Cardiac fibroblast (primary cell): ENCODE data around the gene CFAP99.

Experiments used
- DNase-seq, 2 donors: peaks; one replicate each; pipeline versions ENCODE4 v3.0.0 to v3.0.0-alpha.2; 2010; ENCODE audit warnings: low read depth in 2 of 2
- H3K4me3 ChIP-seq, 2 donors: replicated peaks in 1 of 2; 1 replicate in 1 of 2; 2 replicates in 1 of 2; pipeline ENCODE4 v1.5.1; 2011; ENCODE audit warnings: low read depth in 2 of 2, low read length in 2 of 2, mild to moderate bottlenecking in 2 of 2, moderate library complexity in 1 of 2
- TF ChIP-seq, protein P1 (sequence below): IDR thresholded peaks from one replicate; pipeline ENCODE4 v1.5.1; 2011; ENCODE audit warnings: low read depth, mild to moderate bottlenecking, low read length, inconsistent platforms

CFAP99 gene

DNA sequence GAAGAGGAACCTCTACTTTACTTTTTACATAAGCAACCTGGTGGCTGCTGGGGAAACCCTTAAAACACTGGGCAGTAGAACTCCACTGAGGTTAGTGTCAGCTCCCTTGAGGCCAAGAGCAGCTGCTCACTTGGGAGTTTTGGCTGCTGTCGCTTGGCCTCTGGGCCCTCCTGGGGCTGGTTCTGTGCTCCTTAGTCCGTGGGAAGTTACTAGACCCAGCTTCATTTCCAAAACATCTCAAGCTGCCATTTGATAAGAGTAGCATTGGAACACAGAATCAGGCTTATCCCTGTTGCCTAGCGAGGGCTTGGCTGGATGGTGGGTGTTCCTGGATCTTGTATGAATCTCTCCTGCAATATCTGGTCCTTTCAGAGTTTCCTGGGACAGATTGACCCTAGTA is 76.2 kb downstream of the CFAP99 start:
- TF ChIP-seq, protein P1, sequence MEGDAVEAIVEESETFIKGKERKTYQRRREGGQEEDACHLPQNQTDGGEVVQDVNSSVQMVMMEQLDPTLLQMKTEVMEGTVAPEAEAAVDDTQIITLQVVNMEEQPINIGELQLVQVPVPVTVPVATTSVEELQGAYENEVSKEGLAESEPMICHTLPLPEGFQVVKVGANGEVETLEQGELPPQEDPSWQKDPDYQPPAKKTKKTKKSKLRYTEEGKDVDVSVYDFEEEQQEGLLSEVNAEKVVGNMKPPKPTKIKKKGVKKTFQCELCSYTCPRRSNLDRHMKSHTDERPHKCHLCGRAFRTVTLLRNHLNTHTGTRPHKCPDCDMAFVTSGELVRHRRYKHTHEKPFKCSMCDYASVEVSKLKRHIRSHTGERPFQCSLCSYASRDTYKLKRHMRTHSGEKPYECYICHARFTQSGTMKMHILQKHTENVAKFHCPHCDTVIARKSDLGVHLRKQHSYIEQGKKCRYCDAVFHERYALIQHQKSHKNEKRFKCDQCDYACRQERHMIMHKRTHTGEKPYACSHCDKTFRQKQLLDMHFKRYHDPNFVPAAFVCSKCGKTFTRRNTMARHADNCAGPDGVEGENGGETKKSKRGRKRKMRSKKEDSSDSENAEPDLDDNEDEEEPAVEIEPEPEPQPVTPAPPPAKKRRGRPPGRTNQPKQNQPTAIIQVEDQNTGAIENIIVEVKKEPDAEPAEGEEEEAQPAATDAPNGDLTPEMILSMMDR = no peak
- DNase-seq = peak in 1 of 2 donors; percentile 44
- no peak overlapping the region for H3K4me3 ChIP-seq

GRCh38 chr4:2497324-2497723 is 78.6 kb downstream of the CFAP99 start:
- TF ChIP-seq, protein P1 = no peak
- H3K4me3 ChIP-seq = no peak overlapping the region
- DNase-seq = no peak

- TF ChIP-seq, protein P1 = no peak
- DNase-seq = no peak
- no peak overlapping the region for H3K4me3 ChIP-seq
Observed at GRCh38 chr4:2497931-2498330, 79.2 kb downstream of the CFAP99 start.

DNA sequence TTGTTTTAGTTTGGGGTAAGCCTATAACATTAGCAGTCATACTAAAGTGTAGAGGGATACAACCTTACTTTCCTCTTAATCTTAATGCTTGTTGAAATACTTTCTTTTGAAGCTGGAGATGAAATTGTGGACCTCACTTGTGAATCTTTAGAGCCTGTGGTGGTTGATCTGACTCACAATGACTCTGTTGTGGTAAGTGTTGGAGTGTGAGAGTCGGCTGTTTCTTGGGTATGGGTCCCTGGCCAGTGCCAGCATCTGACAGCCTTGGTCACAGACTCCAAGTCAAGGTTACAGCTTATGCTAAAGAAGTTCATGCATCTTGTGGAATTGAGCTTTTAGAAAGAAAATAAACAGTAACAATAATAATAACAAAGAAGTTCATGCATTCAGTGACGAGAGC is 81.8 kb downstream of the CFAP99 start:
- H3K4me3 ChIP-seq = no peak overlapping the region
- TF ChIP-seq, protein P1 = no peak
- no peak for DNase-seq

DNA sequence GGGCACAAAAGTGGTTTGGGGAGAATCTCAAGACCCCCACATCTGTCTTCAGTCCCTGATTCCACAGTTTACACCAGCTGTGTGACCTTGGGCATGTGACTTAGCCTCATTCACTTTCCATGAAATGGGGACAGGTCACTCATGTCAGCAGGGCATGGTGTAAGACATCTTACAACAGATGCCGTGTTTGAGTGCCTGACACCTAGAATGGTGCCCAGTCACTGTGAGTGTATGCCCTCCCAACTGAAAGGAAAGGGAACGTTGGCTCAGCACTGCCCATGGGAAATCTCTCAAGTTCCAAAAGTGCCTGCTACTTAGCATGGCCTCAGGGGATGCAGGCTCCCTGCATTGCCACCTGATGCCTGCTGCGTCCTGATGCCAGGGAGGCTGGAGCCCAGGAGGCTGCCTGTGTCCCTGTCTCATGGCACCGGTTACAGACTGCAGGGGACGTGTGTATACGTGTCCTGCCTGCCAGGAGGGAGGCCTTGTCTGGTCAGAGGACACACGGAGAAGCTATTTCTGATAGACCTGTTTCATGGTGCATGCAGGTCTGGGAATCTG is 82.4 kb downstream of the CFAP99 start:
- H3K4me3 ChIP-seq = no peak overlapping the region
- no peak for DNase-seq
- TF ChIP-seq, protein P1 = no peak

DNA sequence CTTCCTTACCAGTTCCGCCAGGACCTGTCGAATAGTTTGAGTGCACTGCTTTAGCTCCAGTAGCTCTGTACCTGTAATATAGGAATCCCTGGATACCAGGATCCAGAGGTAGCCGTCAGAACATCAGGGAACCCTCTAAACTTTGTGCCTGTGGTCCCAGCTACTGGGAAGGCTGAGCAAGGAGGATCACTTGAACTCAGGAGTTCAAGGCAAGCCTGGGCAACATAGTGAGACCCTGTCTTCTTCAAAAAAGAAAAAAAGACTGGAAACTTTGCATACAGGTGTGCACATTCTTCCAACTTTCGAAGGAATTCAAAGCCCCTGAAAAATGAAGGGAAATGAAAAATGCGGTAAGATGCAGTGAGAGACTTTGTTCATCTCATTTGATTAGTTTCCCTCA is 85.1 kb downstream of the CFAP99 start:
- TF ChIP-seq, protein P1 = no peak
- DNase-seq = no peak

GRCh38 chr4:2507259-2507658 is 88.5 kb downstream of the CFAP99 start:
- no peak overlapping the region for H3K4me3 ChIP-seq
- no peak for DNase-seq
- TF ChIP-seq, protein P1 = no peak

More for the DNA sequence above, 85.1 kb downstream of the CFAP99 start:
- no peak overlapping the region for H3K4me3 ChIP-seq
